Measurements from ENCODE around the gene ABCC4. TPM values are rescaled to one million over a fixed set of nuclear protein-coding genes. Genes with fewer than 3 reads are reported as not detected.

ABCC4 gene
- total RNA-seq, 5 donors from 2014 or later (not counting 1 experiment from before 2014, with no cell fraction given) = 8.9 to 12.5 (median 9.5) TPM

GRCh38 chr13:95113601-95114000 lies 187.7 kb downstream of the ABCC4 start:
- H3K27ac ChIP-seq (ENCODE audit: low read length) = no peak overlapping the region
- WGBS (ENCODE audit: insufficient coverage) = 100% methylated on average over 2 of the region's 5 CpGs
- Mint-ChIP-seq H3K27me3 (no peaks in the 10 kb centered on the region), H3K4me3 (no peak overlapping the region), H3K27ac (no peak overlapping the region), H3K9me3 (peaks cover 3 to 5% (median 3%) of the 10 kb centered on the region in 3 donors), H3K36me3 (peaks cover 35% of the 10 kb centered on the region), H3K4me1 (no peaks in the 10 kb centered on the region)
- DNase-seq (no peak), ATAC-seq (replicated peaks in 1 of 4) (no peak)
- no peaks in the 10 kb centered on the region for H3K9me3 ChIP-seq
- ChIA-PET CTCF (no interaction called here), POLR2A (interaction anchor here in 1 of 2 donors (0.5 to 0.6 kb wide), 2 partner anchors 20 to 220 kb away, joined by 8 to 12 read pairs; no protein-coding TSS in a partner anchor)
- peaks cover 0 to 3% of the 10 kb centered on the region in 2 donors for H3K36me3 ChIP-seq (ENCODE audit: control insufficient read depth in 2 of 2, extremely low read depth in 1 of 2, insufficient read depth in 1 of 2, low read length in 1 of 2)
- no peaks in the 10 kb centered on the region for H3K27me3 ChIP-seq (replicated peaks in 1 of 2; ENCODE audit: control insufficient read depth in 2 of 2, extremely low read depth in 1 of 2, insufficient read depth in 2 of 2, low read length in 1 of 2)
- no peaks in the 10 kb centered on the region for H3K4me1 ChIP-seq (ENCODE audit: control insufficient read depth in 1 of 2, extremely low read depth in 1 of 2, insufficient read depth in 2 of 2, low read length in 2 of 2)
- no peak overlapping the region for H3K4me3 ChIP-seq (ENCODE audit: control insufficient read depth in 1 of 2, extremely low read depth in 1 of 2, low read length in 1 of 2)

DNA sequence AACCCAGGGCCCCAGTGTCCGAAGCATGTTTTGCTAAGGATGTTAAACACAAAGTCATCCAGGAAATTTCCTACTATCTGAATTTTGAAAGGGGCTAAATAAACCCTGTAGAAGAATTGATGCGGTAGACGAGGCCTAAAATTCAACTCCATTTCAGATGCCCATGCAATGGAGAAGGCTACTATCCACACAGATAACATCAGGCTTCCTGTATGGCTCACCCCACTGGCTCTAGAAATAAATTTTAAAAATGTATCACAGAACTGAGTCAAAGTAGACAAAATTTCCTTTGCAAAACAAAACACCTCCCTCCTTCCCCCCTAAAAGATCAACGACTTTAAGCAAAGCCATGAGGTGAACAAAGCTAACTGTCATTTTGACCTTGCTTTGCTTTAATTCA lies 188.4 kb downstream of the ABCC4 start:
- H3K4me3 Mint-ChIP-seq = no peak overlapping the region
- no peak for DNase-seq
- Histone ChIP-seq H3K36me3 (ENCODE audit: control insufficient read depth in 2 of 2, extremely low read depth in 1 of 2, insufficient read depth in 1 of 2, low read length in 1 of 2) (peaks cover 0 to 3% of the 10 kb centered on the region in 2 donors), H3K27ac (ENCODE audit: low read length) (no peak overlapping the region), H3K4me1 (ENCODE audit: control insufficient read depth in 1 of 2, extremely low read depth in 1 of 2, insufficient read depth in 2 of 2, low read length in 2 of 2) (no peaks in the 10 kb centered on the region), H3K9me3 (no peaks in the 10 kb centered on the region), H3K27me3 (replicated peaks in 1 of 2; ENCODE audit: control insufficient read depth in 2 of 2, extremely low read depth in 1 of 2, insufficient read depth in 2 of 2, low read length in 1 of 2) (no peaks in the 10 kb centered on the region), H3K4me3 (ENCODE audit: control insufficient read depth in 1 of 2, extremely low read depth in 1 of 2, low read length in 1 of 2) (no peak overlapping the region)
- ATAC-seq (replicated peaks in 1 of 4) = no peak
- 86% methylated on average over 1 of the region's 4 CpGs for WGBS (ENCODE audit: insufficient coverage)
- no peaks in the 10 kb centered on the region for H3K27me3 Mint-ChIP-seq
- H3K27ac Mint-ChIP-seq = no peak overlapping the region
- ChIA-PET POLR2A (interaction anchor here in 1 of 2 donors (0.5 to 0.6 kb wide), 2 partner anchors 20 to 265 kb away, joined by 3 to 12 read pairs; no protein-coding TSS in a partner anchor), CTCF (no interaction called here)
- H3K9me3 Mint-ChIP-seq = peaks cover 3 to 5% (median 4%) of the 10 kb centered on the region in 3 donors
- no peaks in the 10 kb centered on the region for H3K4me1 Mint-ChIP-seq
- peaks cover 33% of the 10 kb centered on the region for H3K36me3 Mint-ChIP-seq

GRCh38 chr13:95111608-95112007 lies 189.6 kb downstream of the ABCC4 start:
- POLR2A ChIA-PET = no interaction called here
- DNase-seq (no peak), ATAC-seq (replicated peaks in 1 of 4) (no peak)
- H3K36me3 Mint-ChIP-seq = peaks cover 39% of the 10 kb centered on the region
- H3K27me3 Mint-ChIP-seq = no peaks in the 10 kb centered on the region
- Histone ChIP-seq H3K27me3 (replicated peaks in 1 of 2; ENCODE audit: control insufficient read depth in 2 of 2, extremely low read depth in 1 of 2, insufficient read depth in 2 of 2, low read length in 1 of 2) (no peaks in the 10 kb centered on the region), H3K9me3 (no peaks in the 10 kb centered on the region), H3K4me1 (ENCODE audit: control insufficient read depth in 1 of 2, extremely low read depth in 1 of 2, insufficient read depth in 2 of 2, low read length in 2 of 2) (no peaks in the 10 kb centered on the region), H3K27ac (ENCODE audit: low read length) (no peak overlapping the region), H3K4me3 (ENCODE audit: control insufficient read depth in 1 of 2, extremely low read depth in 1 of 2, low read length in 1 of 2) (no peak overlapping the region), H3K36me3 (ENCODE audit: control insufficient read depth in 2 of 2, extremely low read depth in 1 of 2, insufficient read depth in 1 of 2, low read length in 1 of 2) (no peaks in the 10 kb centered on the region)
- peaks cover 3 to 5% (median 4%) of the 10 kb centered on the region in 3 donors for H3K9me3 Mint-ChIP-seq
- H3K4me3 Mint-ChIP-seq = no peak overlapping the region
- WGBS (ENCODE audit: insufficient coverage) = 100% methylated on average over 2 of the region's 2 CpGs
- H3K27ac Mint-ChIP-seq = peak overlapping the region in 1 of 2 donors; percentile 59
- no peaks in the 10 kb centered on the region for H3K4me1 Mint-ChIP-seq
- CTCF ChIA-PET = no interaction called here

GRCh38 chr13:95106562-95106961 lies 194.7 kb downstream of the ABCC4 start:
- H3K27me3 Mint-ChIP-seq = no peaks in the 10 kb centered on the region
- WGBS (ENCODE audit: insufficient coverage) = no CpG with 5 or more reads among the region's 1 CpG
- ATAC-seq (replicated peaks in 1 of 4) (no peak), DNase-seq (no peak)
- Histone ChIP-seq H3K4me1 (ENCODE audit: control insufficient read depth in 1 of 2, extremely low read depth in 1 of 2, insufficient read depth in 2 of 2, low read length in 2 of 2) (no peaks in the 10 kb centered on the region), H3K36me3 (ENCODE audit: control insufficient read depth in 2 of 2, extremely low read depth in 1 of 2, insufficient read depth in 1 of 2, low read length in 1 of 2) (peaks cover 0 to 3% of the 10 kb centered on the region in 2 donors), H3K27ac (ENCODE audit: low read length) (no peak overlapping the region), H3K9me3 (no peaks in the 10 kb centered on the region), H3K27me3 (replicated peaks in 1 of 2; ENCODE audit: control insufficient read depth in 2 of 2, extremely low read depth in 1 of 2, insufficient read depth in 2 of 2, low read length in 1 of 2) (no peaks in the 10 kb centered on the region), H3K4me3 (ENCODE audit: control insufficient read depth in 1 of 2, extremely low read depth in 1 of 2, low read length in 1 of 2) (no peak overlapping the region)
- no peak overlapping the region for H3K27ac Mint-ChIP-seq
- POLR2A ChIA-PET = no interaction called here
- CTCF ChIA-PET = interaction anchor here in 1 of 2 donors (0.6 kb wide), 1 partner anchor 368 kb away, joined by 3 read pairs; no protein-coding TSS in a partner anchor
- no peaks in the 10 kb centered on the region for H3K4me1 Mint-ChIP-seq
- H3K9me3 Mint-ChIP-seq = peaks cover 3 to 5% (median 4%) of the 10 kb centered on the region in 3 donors
- peaks cover 50% of the 10 kb centered on the region for H3K36me3 Mint-ChIP-seq
- H3K4me3 Mint-ChIP-seq = no peak overlapping the region

DNA sequence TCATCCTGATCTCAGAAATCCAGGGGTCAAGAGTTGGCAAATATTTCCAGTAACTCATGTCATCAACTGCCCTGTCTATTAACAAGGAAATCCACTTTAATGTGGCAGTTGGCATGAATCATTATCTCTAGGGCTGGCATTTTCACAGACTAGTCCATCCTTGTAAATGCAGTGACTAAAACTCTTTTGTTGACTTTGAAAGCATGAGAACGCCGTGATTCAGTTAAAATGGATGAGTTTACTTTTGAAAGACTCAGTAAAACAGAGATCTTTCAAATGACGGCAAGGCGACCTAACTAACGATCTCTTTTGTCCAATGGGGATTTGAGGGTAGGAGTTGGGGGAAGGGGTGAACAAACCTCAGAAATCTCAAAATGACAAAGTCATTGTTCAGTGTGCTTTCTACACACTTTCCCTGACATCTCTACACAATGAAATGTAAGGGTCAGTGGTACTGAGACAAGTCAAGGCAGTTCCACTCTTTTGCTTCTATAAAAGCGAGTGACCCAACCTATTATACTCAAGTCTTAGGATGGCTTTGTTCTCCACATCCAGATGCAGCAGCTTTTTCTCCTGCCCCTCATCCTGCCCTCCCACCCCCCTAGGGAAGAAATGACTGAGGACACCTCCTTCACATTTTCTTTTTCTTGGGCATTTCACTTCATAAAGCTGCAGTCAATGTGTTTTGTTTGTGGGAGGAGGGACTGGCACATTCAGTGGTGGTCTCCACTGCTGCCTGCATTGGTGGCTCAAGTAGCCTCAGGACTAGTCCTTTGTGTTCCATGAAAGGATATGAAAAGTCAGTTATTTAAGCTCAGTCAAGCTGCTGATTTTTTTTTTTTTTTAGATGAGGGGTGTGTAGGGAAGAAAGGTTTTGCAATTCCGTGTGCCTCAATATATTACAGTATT lies 200.5 kb downstream of the ABCC4 start:
- no peaks in the 10 kb centered on the region for H3K27me3 Mint-ChIP-seq
- H3K27ac Mint-ChIP-seq = peak overlapping the region in 1 of 2 donors; percentile 5
- H3K36me3 Mint-ChIP-seq = peaks cover 54% of the 10 kb centered on the region
- H3K4me3 Mint-ChIP-seq = no peak overlapping the region
- Histone ChIP-seq H3K9me3 (no peaks in the 10 kb centered on the region), H3K4me3 (ENCODE audit: control insufficient read depth in 1 of 2, extremely low read depth in 1 of 2, low read length in 1 of 2) (no peak overlapping the region), H3K27ac (ENCODE audit: low read length) (no peak overlapping the region), H3K4me1 (ENCODE audit: control insufficient read depth in 1 of 2, extremely low read depth in 1 of 2, insufficient read depth in 2 of 2, low read length in 2 of 2) (no peaks in the 10 kb centered on the region), H3K36me3 (ENCODE audit: control insufficient read depth in 2 of 2, extremely low read depth in 1 of 2, insufficient read depth in 1 of 2, low read length in 1 of 2) (peaks cover 0 to 3% of the 10 kb centered on the region in 2 donors), H3K27me3 (replicated peaks in 1 of 2; ENCODE audit: control insufficient read depth in 2 of 2, extremely low read depth in 1 of 2, insufficient read depth in 2 of 2, low read length in 1 of 2) (no peaks in the 10 kb centered on the region)
- ChIA-PET POLR2A (no interaction called here), CTCF (no interaction called here)
- H3K4me1 Mint-ChIP-seq = no peaks in the 10 kb centered on the region
- ATAC-seq (replicated peaks in 1 of 4) (no peak), DNase-seq (no peak)
- H3K9me3 Mint-ChIP-seq = peaks cover 3 to 24% (median 13%) of the 10 kb centered on the region in 3 donors
- 68% methylated on average over 5 of the region's 7 CpGs for WGBS (ENCODE audit: insufficient coverage)

DNA sequence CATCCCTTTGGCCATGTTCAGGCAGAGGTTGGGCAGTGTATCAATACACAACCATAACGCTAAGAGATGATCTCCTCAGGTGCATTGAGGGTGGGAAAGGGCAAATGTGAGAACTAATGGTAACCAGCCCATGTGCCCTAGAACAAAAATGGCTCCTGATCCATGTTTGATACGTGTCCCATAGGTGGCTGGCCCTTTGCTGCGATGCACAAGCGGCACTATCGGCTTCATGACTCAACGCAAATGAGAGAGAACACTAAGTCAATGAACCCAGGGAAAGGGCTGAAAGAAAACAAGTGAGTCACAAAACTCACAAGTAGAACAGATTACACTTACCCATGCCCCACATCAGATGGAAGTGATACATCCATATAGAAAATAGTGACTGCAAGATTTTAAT lies 201.7 kb downstream of the ABCC4 start:
- CTCF ChIA-PET = no interaction called here
- DNase-seq (no peak), ATAC-seq (replicated peaks in 1 of 4) (no peak)
- no peak overlapping the region for H3K4me3 ChIP-seq (ENCODE audit: control insufficient read depth in 1 of 2, extremely low read depth in 1 of 2, low read length in 1 of 2)
- peaks cover 3 to 26% (median 13%) of the 10 kb centered on the region in 3 donors for H3K9me3 Mint-ChIP-seq
- H3K27me3 Mint-ChIP-seq = no peaks in the 10 kb centered on the region
- peaks cover 0 to 2% of the 10 kb centered on the region in 2 donors for H3K36me3 ChIP-seq (ENCODE audit: control insufficient read depth in 2 of 2, extremely low read depth in 1 of 2, insufficient read depth in 1 of 2, low read length in 1 of 2)
- peaks cover 56% of the 10 kb centered on the region for H3K36me3 Mint-ChIP-seq
- H3K9me3 ChIP-seq = no peaks in the 10 kb centered on the region
- no peaks in the 10 kb centered on the region for H3K27me3 ChIP-seq (replicated peaks in 1 of 2; ENCODE audit: control insufficient read depth in 2 of 2, extremely low read depth in 1 of 2, insufficient read depth in 2 of 2, low read length in 1 of 2)
- H3K4me1 Mint-ChIP-seq = no peaks in the 10 kb centered on the region
- 93% methylated on average over 3 of the region's 6 CpGs for WGBS (ENCODE audit: insufficient coverage)
- POLR2A ChIA-PET = no interaction called here
- no peak overlapping the region for H3K4me3 Mint-ChIP-seq
- H3K4me1 ChIP-seq (ENCODE audit: control insufficient read depth in 1 of 2, extremely low read depth in 1 of 2, insufficient read depth in 2 of 2, low read length in 2 of 2) = no peaks in the 10 kb centered on the region
- no peak overlapping the region for H3K27ac ChIP-seq (ENCODE audit: low read length)
- no peak overlapping the region for H3K27ac Mint-ChIP-seq

Data from T-cell (primary cell).